ENCODE data around the gene PPM1F. TPM values are rescaled to one million over a fixed set of nuclear protein-coding genes. Genes with fewer than 3 reads are reported as not detected.
A peak's percentile ranks its signal among the peaks of the same experiment; 100 is the strongest.

PPM1F gene
- total RNA-seq, 1 donor from 2014 or later: 26.2 TPM

- Mint-ChIP-seq H3K27me3 (ENCODE audit: low read depth) (no peaks in the 10 kb centered on the region), H3K4me3 (ENCODE audit: unreplicated experiment) (peak overlapping the region; percentile 84), H3K9me3 (ENCODE audit: low read depth) (no peaks in the 10 kb centered on the region), H3K36me3 (ENCODE audit: low read depth) (peaks cover 2% of the 10 kb centered on the region), H3K4me1 (ENCODE audit: low read depth) (peaks cover 62% of the 10 kb centered on the region), H3K27ac (ENCODE audit: unreplicated experiment) (peak overlapping the region; percentile 98)
- DNase-seq (ENCODE audit: low spot score): no peak
- no peak for TF ChIP-seq CTCF (IDR thresholded peaks at IDR 0.05)
Observed at GRCh38 chr22:21938906-21939305, 13.7 kb downstream of the PPM1F start.

GRCh38 chr22:21938071-21938822 is 14.4 kb downstream of the PPM1F start:
- DNase-seq (ENCODE audit: low spot score): no peak
- Mint-ChIP-seq H3K9me3 (ENCODE audit: low read depth) (no peaks in the 10 kb centered on the region), H3K27me3 (ENCODE audit: low read depth) (no peaks in the 10 kb centered on the region), H3K27ac (ENCODE audit: unreplicated experiment) (peak overlapping the region; percentile 98), H3K4me3 (ENCODE audit: unreplicated experiment) (peak overlapping the region; percentile 84), H3K36me3 (ENCODE audit: low read depth) (peaks cover 2% of the 10 kb centered on the region), H3K4me1 (ENCODE audit: low read depth) (peaks cover 62% of the 10 kb centered on the region)
- peak; percentile 87 for TF ChIP-seq CTCF (IDR thresholded peaks at IDR 0.05)

GRCh38 chr22:21937821-21938070 is 14.9 kb downstream of the PPM1F start:
- H3K9me3 Mint-ChIP-seq (ENCODE audit: low read depth): no peaks in the 10 kb centered on the region
- DNase-seq (ENCODE audit: low spot score): no peak
- peak overlapping the region; percentile 98 for H3K27ac Mint-ChIP-seq (ENCODE audit: unreplicated experiment)
- no peaks in the 10 kb centered on the region for H3K27me3 Mint-ChIP-seq (ENCODE audit: low read depth)
- peaks cover 2% of the 10 kb centered on the region for H3K36me3 Mint-ChIP-seq (ENCODE audit: low read depth)
- TF ChIP-seq CTCF (IDR thresholded peaks at IDR 0.05): no peak
- H3K4me3 Mint-ChIP-seq (ENCODE audit: unreplicated experiment): peak overlapping the region; percentile 84
- peaks cover 58% of the 10 kb centered on the region for H3K4me1 Mint-ChIP-seq (ENCODE audit: low read depth)

GRCh38 chr22:21937041-21937820 is 15.4 kb downstream of the PPM1F start:
- Mint-ChIP-seq H3K36me3 (ENCODE audit: low read depth) (peaks cover 2% of the 10 kb centered on the region), H3K4me1 (ENCODE audit: low read depth) (peaks cover 52% of the 10 kb centered on the region), H3K27ac (ENCODE audit: unreplicated experiment) (peak overlapping the region; percentile 98), H3K27me3 (ENCODE audit: low read depth) (no peaks in the 10 kb centered on the region), H3K4me3 (ENCODE audit: unreplicated experiment) (peak overlapping the region; percentile 84), H3K9me3 (ENCODE audit: low read depth) (no peaks in the 10 kb centered on the region)
- DNase-seq (ENCODE audit: low spot score): no peak
- TF ChIP-seq CTCF (IDR thresholded peaks at IDR 0.05): no peak

GRCh38 chr22:21936151-21936775 is 16.4 kb downstream of the PPM1F start:
- no peak for DNase-seq (ENCODE audit: low spot score)
- H3K4me1 Mint-ChIP-seq (ENCODE audit: low read depth): peaks cover 43% of the 10 kb centered on the region
- H3K27ac Mint-ChIP-seq (ENCODE audit: unreplicated experiment): peak overlapping the region; percentile 59
- TF ChIP-seq CTCF (IDR thresholded peaks at IDR 0.05): no peak
- peaks cover 2% of the 10 kb centered on the region for H3K36me3 Mint-ChIP-seq (ENCODE audit: low read depth)
- H3K27me3 Mint-ChIP-seq (ENCODE audit: low read depth): no peaks in the 10 kb centered on the region
- no peak overlapping the region for H3K4me3 Mint-ChIP-seq (ENCODE audit: unreplicated experiment)
- H3K9me3 Mint-ChIP-seq (ENCODE audit: low read depth): no peaks in the 10 kb centered on the region
